HG03064 (cell line): ENCODE data around the gene PI4K2B.
"Not testable (repeated sequence)": the region's sequence is repeated elsewhere in the genome, so short reads cannot be mapped to it uniquely, and the experiment has no call there.

Experiments
- ATAC-seq: cut with Tn5 transposase; IDR thresholded peaks from one replicate; pipeline ENCODE4 v1.9.1; 2021; ENCODE audit warnings: low read depth; ENCODE audit not compliant: unreplicated experiment

Gene PI4K2B

DNA sequence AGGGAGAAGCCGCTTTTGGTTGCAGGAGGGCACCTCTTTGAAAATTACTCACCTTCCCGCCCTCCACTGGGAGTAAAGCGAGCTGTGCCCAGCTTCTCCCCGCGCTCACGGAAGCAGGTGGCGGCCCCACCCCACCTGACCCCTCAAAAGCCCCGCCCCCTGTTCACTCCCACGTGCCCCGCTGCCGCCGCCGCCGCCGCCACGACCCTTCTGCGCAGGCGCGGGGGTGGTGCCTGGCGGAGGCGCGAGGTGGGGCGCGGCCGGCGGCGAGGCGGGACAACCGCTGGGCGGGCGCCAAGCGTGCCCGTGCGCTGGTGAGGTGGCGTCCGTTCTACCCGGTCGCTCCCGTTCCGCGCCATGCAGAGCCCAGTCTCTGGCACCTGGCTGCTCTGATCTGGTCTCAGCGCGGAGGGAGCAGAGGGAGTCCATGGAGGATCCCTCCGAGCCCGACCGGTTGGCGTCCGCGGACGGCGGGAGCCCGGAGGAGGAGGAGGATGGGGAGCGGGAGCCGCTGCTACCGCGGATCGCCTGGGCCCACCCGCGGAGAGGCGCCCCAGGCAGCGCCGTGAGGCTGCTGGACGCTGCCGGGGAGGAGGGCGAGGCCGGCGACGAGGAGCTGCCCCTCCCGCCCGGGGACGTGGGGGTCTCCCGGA is at the start of gene PI4K2B:
Gene PI4K2B (plus strand): TSS at position 297 of the 653 bp plus-strand sequence. CDS start 131 bp downstream, at position 428.
- ATAC-seq: peak; percentile 66

DNA sequence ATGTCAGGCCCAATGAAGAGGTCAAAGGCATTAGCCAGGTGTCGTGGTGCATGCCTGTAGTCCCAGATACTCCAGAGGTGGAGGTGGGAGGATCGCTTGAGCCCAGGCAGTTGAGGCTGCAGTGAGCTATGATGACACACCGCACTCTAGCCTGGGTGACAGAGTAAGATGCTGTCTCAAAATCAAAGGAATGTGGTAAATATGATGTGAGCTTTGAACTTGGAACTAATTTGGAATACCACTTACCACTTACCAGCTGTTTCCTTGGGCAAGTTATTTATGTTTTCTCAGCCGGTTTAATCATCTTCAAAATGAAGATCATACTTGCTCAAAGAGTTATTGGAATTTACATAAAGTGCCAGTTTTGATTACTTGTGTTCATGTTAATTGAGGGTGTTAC is 49.8 kb upstream of the PI4K2B start:
- ATAC-seq: no peak

DNA sequence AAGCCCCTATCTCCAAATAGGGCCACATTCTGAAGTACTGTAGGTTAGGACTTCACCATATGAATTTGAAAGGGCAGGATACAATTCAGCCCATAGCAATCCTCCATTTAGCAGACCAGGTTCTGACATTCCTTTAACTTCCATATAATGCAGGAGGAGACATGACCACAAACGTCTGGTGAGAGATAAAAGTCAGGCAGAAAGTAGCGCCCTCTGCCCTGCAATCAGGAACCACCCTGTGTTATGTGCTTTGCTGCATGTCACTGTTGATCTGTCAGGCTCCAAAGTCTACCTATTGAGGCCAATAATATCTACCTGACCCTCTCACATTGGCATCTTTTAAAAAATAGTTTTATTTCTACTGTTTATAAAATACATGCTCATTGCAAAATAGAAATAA is 43.4 kb upstream of the PI4K2B start:
- ATAC-seq: no peak

DNA sequence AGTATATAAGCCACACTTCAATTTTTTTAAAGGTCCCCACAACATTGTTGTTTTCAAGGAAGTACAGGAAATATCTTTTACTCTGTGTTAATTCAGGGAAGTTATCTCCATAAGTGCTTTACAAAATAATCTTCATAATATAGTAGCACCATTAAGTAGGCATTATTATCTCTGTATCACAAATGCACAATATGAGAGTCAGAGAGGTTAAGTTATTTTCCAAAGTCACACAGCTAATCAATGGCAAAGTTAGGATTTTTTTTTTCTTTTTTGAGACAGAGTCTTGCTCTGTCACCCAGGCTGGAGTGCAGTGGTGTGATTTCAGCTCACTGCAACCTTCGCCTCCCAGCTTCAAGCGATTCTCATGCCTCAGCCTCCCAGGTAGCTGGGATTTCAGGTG is 35.1 kb upstream of the PI4K2B start:
- no peak for ATAC-seq

DNA sequence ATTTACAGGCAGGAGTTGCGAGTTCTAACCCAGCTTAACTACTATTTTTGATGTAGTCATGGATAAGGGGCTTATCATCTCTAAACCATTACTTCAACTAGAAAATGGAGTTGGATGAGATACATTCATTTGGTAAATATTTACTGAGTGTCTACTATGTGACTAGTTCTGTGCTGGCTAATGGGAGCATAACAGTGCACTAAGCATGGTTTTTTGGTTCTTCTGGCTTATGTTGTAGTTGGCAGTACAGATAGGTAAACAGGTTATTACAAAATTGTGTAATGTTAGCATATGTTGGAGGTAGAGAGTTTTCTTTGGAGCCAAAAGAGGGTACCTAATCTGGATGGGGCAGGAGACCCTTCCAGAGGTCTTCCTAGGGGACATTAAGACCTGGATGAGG is 25.8 kb upstream of the PI4K2B start:
- ATAC-seq: no peak

DNA sequence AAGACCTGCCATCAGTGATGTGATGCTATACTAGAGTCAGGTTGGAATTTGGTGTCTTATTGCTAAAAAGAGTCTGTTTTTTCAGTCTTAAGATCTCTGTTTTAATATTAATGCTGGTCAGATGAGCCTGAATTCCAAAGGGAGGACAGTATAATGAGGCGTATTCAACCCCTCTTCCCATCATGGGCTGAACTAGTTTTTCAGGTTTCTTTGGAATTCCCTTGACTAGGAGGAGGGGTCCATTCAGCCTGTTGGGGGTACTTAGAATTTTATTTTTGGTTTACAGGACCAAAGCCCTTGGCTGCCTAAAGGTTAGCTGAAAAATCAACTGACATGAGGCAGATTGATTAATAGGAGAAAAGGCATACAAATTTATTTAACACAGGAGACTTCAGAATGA is 24.1 kb upstream of the PI4K2B start:
- no peak for ATAC-seq

DNA sequence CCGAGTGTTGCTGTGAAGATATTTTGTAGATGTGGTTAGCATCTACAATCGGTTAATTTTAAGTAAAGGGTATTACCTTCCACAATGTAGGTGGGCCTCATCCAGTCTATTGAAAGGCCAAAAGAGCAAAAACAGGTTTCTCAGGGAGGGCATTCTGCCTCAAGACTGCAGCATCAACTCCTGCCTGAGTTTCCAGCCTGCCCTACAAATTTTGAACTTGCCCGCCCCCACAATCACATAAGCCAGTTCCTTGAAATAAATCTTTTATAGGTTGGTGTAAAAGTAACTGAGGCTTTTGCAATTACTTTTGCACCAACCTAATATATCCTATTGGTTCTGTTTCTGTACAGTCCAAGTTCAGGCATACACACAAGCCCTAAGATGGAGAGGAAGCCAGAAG is 22.1 kb upstream of the PI4K2B start:
- no peak for ATAC-seq

DNA sequence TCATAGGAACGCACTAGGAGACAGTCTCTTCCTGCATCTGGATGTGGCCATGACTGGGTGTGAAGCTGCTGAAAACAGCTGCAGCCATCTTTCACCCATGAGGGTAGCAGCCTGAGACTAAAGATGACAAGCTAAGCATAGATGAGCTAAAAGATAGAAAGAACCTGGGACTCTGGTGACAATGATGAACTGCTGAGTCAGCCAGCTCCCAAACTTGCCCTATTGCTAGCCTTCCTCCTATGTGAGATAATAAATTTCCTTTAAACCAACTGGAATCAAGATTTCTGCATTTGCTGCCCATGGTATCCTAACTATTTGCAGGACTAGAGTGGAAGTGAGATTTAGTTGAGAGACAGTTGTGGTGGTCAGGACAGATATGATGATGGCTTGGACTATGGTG is 21.0 kb upstream of the PI4K2B start:
- ATAC-seq: no peak

DNA sequence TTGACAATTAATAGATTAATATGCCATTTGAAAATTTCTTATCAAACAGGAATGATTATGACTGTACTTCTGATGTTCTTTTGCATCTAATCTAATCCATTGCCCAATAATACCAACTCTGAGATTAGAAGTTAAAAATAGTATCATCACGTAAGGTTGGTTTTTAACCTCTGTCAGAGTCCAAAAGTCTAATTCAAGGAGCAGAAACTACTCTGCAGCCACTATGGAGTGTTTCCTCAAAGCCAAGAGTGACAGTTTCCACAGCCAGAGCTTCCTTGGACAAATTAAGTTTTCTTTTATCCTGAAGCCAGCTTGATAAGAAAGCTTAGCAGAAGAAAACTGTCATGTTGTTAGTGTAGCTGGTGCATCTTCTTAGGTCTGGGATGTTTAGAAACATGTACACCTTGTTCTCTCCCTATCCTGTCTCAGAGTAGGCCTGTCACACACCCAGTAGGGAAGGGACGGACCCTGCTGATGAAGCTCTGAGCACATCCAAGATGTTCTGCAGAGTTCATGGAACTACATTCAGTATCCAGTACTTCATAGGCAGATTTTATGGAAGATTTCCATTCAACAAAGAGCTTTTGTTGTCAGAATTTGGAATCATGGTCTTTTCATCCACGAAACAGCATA is 20.4 kb upstream of the PI4K2B start:
- ATAC-seq: no peak

DNA sequence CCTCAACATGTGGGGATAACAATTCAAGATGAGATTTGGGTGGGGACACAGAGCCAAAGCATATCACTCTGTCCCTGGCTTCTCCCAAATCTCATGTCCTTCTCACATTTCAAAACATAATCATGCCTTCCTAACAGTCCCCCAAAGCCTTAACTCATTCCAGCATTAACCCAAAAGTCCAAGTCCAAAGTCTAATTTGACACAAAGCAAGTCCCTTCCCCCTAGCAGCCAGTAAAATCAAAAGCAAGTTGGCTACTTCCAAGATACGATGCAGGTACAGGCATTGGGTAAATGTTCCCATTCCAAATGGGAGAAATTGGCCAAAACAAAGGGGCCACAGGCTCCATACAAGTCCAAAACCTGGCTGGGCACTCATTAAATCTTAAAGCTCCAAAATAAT is 19.1 kb upstream of the PI4K2B start:
- not testable (repeated sequence) for ATAC-seq

DNA sequence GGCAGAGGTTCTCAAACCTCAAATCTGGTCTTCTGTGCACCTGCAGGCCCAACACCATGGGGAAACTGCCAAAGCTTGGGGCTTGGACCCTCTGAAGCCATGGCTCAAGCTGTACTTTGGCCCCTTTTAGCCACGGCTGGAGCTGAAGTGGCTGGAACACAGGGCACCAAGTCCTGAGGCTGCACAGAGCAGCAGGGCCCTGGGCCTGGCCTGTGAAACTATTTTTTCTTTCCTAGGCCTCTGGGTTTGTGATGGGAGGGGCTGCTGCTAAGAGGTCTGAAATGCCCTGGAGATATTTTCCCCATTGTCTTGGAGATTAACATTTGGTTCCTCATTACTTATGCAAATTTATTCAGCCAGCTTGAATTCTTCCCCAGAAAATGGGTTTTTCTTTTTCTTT is 18.3 kb upstream of the PI4K2B start:
- ATAC-seq: no peak

DNA sequence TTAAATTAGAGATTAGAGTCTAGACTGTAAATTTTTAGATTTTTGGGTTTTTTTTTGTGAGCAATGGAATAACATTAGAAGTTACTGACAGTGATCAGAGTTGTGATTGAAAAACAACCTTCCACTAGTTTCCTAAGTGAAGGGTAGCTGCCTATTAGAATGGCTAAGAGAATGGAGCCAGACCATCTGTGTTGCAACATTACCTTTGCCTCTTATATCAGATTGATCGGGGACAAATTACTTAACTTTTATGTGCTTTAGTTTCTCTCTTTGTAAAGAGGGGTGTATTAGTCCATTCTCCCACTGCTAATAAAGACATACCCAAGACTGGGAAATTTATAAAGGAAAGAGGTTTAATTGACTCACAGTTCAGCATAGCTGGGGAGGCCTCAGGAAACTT is 12.5 kb upstream of the PI4K2B start:
- no peak for ATAC-seq

DNA sequence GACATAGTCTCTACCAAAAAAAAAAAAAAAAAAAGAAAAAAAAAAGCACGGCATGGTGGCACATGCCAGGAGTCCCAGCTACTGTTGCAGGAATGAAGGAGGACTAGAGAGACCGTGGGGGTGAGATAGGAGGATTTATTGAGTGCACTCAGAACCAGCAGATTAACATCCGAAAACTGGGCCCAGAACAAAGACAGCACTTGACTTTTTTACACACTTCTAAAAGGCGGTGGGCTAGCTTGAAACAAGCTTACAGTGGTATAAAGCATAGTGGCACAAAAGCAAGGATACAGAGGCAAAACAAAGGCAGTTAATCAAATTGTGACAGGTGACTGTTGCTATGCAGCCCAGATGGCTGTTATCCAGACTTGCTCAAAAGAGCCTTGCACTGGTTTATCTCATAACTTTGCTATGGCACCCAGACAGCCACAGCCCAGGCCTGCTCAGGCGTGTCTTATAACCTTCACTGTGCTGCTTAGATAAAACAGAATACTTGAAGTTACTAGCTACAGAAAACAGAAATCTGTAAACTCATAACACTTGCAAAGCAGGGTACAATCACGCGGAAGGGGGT is 9.9 kb upstream of the PI4K2B start:
- no peak for ATAC-seq

DNA sequence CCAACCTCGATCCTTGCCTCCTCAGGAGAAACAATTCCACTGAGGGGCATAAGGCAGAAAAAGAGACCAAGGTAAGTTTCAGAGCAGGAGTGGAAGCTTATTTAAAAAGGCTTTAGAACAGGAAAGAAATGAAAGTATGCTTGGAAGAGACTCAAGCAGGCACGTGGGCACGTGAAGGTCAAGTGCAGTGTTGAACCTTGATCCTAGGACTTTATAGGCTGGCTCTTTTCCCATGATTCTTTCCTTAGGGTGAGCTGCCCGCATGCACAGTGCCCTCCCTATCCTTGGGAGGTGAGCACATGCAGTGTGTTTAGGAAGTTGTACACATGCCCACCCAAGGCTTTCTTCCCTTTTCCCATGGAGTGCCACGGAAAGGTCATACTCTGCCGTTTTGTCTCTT is 4.0 kb upstream of the PI4K2B start:
- no peak for ATAC-seq

DNA sequence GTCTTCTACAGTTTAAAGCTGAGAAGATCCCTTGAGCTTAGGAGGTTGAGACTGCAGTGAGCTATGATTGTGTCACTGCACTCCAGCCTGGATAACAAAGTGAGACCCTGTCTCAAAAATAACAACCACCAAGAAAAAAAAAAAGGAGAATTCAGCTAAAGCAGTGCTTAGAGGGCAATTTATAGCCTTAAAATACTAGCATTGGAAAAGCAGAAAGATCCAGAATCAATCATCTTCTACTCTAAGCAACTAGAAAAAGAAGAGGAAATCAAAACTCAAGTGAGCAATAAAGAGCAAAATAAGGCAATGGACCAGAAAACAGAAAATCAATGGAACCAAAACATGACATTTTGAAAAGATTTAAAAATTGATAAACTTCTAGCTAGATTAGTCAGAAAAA is 639 bp upstream of the PI4K2B start:
- ATAC-seq: no peak

DNA sequence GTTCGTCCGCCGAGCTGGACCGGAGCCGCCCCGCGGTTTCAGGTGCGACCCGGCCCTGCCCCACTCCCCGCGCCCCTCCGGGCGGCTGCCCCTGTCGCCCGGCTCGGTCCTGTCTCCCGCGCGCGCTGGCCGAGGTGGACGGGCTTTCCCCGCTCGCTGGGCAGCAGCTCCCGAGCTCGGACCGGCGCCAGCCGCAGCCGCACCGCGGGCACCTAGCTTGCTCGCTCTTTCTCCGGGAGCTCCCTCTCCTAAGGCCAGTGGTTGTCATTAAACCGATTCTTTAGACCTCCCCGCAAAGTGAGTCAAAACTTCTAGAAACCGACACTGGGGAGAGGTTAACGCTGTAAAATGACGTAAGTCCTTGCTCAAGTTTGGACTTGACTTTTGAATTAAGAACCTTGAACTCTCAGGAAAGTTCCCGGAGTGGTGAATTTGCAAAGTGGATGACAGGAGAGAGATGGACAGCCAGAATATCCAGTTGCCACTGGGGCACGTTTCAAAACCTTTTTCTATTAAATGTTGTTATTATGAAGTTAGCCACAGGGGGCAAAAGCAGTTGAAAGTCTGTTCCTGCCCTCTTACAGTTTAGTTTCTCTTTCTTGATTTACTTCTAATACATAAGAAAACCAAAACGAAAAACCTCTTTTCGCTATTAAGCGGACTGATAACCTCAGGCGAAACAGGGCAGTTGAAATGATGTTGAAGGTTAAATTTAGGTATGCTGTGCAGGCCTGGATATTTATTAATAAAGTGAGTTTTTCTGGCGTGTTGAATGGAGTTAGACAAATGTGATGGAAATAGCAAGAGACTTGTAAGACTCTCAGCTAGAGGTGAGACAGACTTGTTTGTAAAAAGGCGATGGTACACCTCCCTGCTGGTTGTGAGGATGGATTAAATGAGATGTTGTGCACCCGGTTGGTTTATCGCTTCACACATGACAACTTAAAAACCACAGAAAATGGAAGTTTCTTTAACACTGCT is 847 bp downstream of the PI4K2B start:
- ATAC-seq: peak; percentile 50

DNA sequence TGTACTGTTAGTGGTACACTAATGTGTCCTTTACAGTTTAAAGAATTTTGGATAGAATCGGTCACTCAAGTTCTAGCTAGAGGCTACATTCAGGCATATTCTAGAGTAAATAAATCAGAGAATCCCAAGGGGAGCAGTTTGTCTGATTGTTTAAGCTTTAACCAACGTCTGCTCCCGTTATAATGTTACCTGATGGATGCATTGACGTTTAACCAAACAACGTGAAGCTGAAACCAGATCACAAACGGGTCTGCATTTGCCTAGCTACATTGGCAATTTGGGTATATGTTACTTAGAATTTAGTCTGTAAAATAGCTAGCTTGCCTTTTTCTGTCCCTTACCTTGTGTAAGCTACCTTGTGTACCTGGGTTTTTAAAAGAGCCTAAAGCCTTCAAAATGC is 1.6 kb downstream of the PI4K2B start:
- no peak for ATAC-seq

DNA sequence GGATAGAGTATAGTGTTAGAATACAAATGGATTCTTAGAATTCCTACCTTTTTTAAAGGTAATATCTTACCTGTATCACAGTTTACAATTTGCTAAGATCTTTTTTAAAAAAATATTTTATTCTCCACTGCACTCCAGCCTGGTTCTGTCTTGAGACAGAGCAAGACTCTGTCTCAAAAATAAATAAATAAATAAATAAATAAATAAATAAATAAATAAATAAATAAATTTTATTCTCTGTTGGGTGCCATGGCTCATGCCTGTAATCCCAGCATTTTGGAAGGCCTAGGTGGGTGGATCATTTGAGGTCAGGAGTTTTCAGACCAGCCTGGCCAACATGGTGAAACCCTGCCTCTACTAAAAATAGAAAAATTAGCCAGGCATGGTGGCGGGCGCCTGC is 2.2 kb downstream of the PI4K2B start:
- not testable (repeated sequence) for ATAC-seq

DNA sequence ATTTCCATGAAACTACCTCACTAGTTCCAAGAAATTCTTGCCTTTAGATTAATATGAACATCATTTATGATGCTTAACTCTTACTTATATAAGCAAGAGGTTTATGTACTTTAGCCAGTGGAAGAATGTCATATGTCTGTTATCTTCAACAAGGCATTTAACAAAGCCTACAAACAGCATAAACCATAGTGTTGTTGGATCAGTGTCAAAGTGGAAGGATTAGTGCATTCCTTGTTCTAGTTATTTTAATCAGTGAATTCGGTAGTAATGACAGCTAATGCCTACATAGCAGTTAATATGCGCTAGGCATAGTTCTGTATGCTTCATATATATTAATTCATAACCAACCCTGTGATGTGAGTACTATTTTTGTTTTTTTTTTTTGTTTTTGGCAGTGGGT is 3.1 kb downstream of the PI4K2B start:
- no peak for ATAC-seq

DNA sequence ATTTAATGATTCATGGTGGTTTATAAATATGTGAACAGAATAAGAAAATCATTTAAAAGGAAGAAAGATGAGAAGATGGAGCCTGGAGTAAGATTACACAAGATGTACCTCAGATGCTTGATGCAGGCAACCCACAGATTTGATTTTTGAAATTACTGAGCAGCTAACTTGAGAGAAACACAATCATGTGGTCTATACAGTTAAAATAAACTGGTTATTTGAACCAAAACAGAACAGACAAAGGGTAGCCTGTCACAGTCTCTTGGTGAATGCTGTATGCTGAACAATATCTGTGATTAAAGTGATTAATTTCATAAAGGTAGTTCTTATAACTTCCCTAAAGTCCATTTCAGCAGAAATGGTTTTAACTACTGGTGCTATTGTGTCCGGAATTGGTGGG is 4.2 kb downstream of the PI4K2B start:
- ATAC-seq: no peak

DNA sequence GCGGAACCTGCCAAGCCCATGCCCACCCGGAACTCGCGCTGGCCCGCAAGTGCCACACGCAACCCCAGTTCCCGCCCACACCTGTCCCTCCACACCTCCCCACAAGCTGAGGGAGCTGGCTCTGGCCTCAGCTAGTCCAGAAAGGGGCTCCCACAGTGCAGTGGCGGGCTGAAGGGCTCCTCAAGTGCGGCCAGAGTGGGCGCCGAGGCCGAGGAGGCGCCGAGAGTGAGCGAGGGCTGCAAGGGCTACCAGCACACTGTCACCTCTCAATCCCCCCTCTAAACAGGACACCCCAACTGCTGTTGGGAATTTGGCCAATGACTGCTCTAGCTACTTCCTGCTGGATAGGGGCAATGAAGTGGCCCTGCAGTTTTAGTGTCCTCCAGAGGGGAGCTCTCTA is 5.7 kb downstream of the PI4K2B start:
- not testable (repeated sequence) for ATAC-seq
